SK-N-DZ (cell line): ENCODE measurements around the gene ZNF316.
"Not testable (repeated sequence)": the region's sequence is repeated elsewhere in the genome, so short reads cannot be mapped to it uniquely, and the experiment has no call there.

ENCODE experiments used
- DNase-seq: peaks from one replicate; pipeline ENCODE4 v3.0.0-alpha.2; 2015; ENCODE audit warnings: low spot score

Gene ZNF316

GRCh38 chr7:6646465-6646864 lies 9.3 kb downstream of the ZNF316 start:
- no peak for DNase-seq

GRCh38 chr7:6647080-6647479 lies 10.0 kb downstream of the ZNF316 start:
- no peak for DNase-seq

- DNase-seq, result no peak
Measured at GRCh38 chr7:6647541-6647940, 10.4 kb downstream of the ZNF316 start.

GRCh38 chr7:6648066-6648814 lies 11.1 kb downstream of the ZNF316 start:
- no peak for DNase-seq

GRCh38 chr7:6648815-6649104 lies 11.6 kb downstream of the ZNF316 start:
- no peak for DNase-seq

GRCh38 chr7:6649241-6649961 lies 12.3 kb downstream of the ZNF316 start:
- DNase-seq, result no peak

- no peak for DNase-seq
Measured at GRCh38 chr7:6650086-6650485, 13.0 kb downstream of the ZNF316 start.

GRCh38 chr7:6650521-6651011 lies 13.4 kb downstream of the ZNF316 start:
- no peak for DNase-seq

- DNase-seq, result no peak
Measured at GRCh38 chr7:6651851-6652445, 14.8 kb downstream of the ZNF316 start.

GRCh38 chr7:6652446-6653011 lies 15.4 kb downstream of the ZNF316 start:
- no peak for DNase-seq

- no peak for DNase-seq
Measured at GRCh38 chr7:6653071-6654003, 16.2 kb downstream of the ZNF316 start.

- DNase-seq, result no peak
Measured at GRCh38 chr7:6654113-6654841, 17.2 kb downstream of the ZNF316 start.

GRCh38 chr7:6654842-6655610 lies 17.9 kb downstream of the ZNF316 start:
- DNase-seq, result no peak

GRCh38 chr7:6655636-6656385 lies 18.7 kb downstream of the ZNF316 start:
- DNase-seq, result no peak

- no peak for DNase-seq
Measured at GRCh38 chr7:6656413-6656812, 19.3 kb downstream of the ZNF316 start.

GRCh38 chr7:6658618-6659345 lies 21.7 kb downstream of the ZNF316 start:
- no peak for DNase-seq

GRCh38 chr7:6670851-6671250 lies 33.7 kb downstream of the ZNF316 start:
- not testable (repeated sequence) for DNase-seq

- DNase-seq, result no peak
Measured at GRCh38 chr7:6675807-6676405, 38.8 kb downstream of the ZNF316 start.
